ENCODE results near the gene ABLIM3. TPM values are rescaled to one million over a fixed set of nuclear protein-coding genes. Genes with fewer than 3 reads are reported as not detected.

The ABLIM3 gene
- total and polyA plus RNA-seq, 10 of the 15 experiments (the other 5 are each of a cell fraction or from before 2014, with no cell fraction given): 0.03 TPM; not detected in 9

- no peaks in the 10 kb centered on the region; a peak in 2 of 4 replicates for H3K27me3 ChIP-seq (replicated peaks in 1 of 2; ENCODE audit: control insufficient read depth in 2 of 2, insufficient read depth in 2 of 2, low read length in 1 of 2)
- ChIA-PET POLR2A (no interaction called here), CTCF (no interaction called here), RAD21 (ENCODE audit: unreplicated experiment) (no interaction called here), SMC1A (ENCODE audit: uncharacterized antibody, unreplicated experiment) (no interaction called here)
- no peak overlapping the region for H3K9ac ChIP-seq (ENCODE audit: control insufficient read depth, insufficient read depth, low read length)
- no peak overlapping the region for H3K27ac ChIP-seq (ENCODE audit: control insufficient read depth, insufficient read depth)
- FAIRE-seq: no peak
- no peak for ATAC-seq
- in situ Hi-C loops (cut with MboI): no loop called here
- H4K20me1 ChIP-seq (ENCODE audit: control insufficient read depth, insufficient read depth): no peaks in the 10 kb centered on the region
- no peaks in the 10 kb centered on the region for H3K4me1 ChIP-seq (ENCODE audit: control insufficient read depth, insufficient read depth, low read length)
- no peaks in the 10 kb centered on the region for H3K79me2 ChIP-seq (ENCODE audit: control insufficient read depth, insufficient read depth, low read length)
- 0% methylated on average over 1 of the region's 1 CpG for WGBS (ENCODE audit: insufficient coverage, insufficient replicate concordance, low lambda C conversion rate, missing lambda C conversion rate)
- no TSS peak for BruUV-seq (replicated peaks)
- no peak for DNase-seq (ENCODE audit: low read depth, low spot score)
- no peak overlapping the region for H3K4me2 ChIP-seq (ENCODE audit: control insufficient read depth, insufficient read depth)
- no peaks in the 10 kb centered on the region for H3K9me3 ChIP-seq (replicated peaks; ENCODE audit: control insufficient read depth, insufficient read depth, low read length)
- no peaks in the 10 kb centered on the region for H3K36me3 ChIP-seq (ENCODE audit: control insufficient read depth in 2 of 2, insufficient read depth in 2 of 2, low read length in 1 of 2)
- H3K4me3 ChIP-seq: no peak overlapping the region
- intact Hi-C loops (cut with micrococcal nuclease; ENCODE audit: unreplicated experiment): no loop called here
- no peak overlapping the region for H2AFZ ChIP-seq (ENCODE audit: control insufficient read depth, low read depth, low read length)
- TF ChIP-seq CEBPB (IDR thresholded peaks at IDR 0.05; ENCODE audit: borderline replicate concordance in 1 of 2, low read depth in 2 of 2, low read length in 2 of 2) (no peak), MLLT1 (IDR thresholded peaks at IDR 0.05) (no peak), BCL11A (IDR thresholded peaks at IDR 0.05; ENCODE audit: low read depth, low read length) (no peak), SKIL (IDR thresholded peaks at IDR 0.05; ENCODE audit: low read depth, poor library complexity, severe bottlenecking) (no peak), STAT3 (IDR thresholded peaks at IDR 0.05; ENCODE audit: low read depth, low read length) (no peak), SRF (IDR thresholded peaks at IDR 0.05; ENCODE audit: low read depth in 2 of 2, low read length in 2 of 2) (no peak), ZSCAN29 (IDR thresholded peaks at IDR 0.05) (no peak), STAT1 (conservative IDR thresholded peaks at IDR 0.05) (no peak), ASH2L (IDR thresholded peaks at IDR 0.05; ENCODE audit: borderline replicate concordance, low read depth) (no peak), TCF12 (IDR thresholded peaks at IDR 0.05; ENCODE audit: low read depth, low read length) (no peak), FOXK2 (IDR thresholded peaks at IDR 0.05) (no peak), NKRF (conservative IDR thresholded peaks at IDR 0.05) (no peak), ZNF592 (IDR thresholded peaks at IDR 0.05) (no peak)
These were observed 54.7 kb downstream of the ABLIM3 start for GRCh38 chr5:149195962-149196361.
